B cell (primary cell): ENCODE results near the gene ANKRD10. TPM values are rescaled to one million over a fixed set of nuclear protein-coding genes. Genes with fewer than 3 reads are reported as not detected.
"Not testable (repeated sequence)": the region's sequence is repeated elsewhere in the genome, so short reads cannot be mapped to it uniquely, and the experiment has no call there.

Experiments
- ATAC-seq: fragments of 200-7000 bp; cut with Tn5 transposase; one replicate; pipeline ENCODE4 v1.10.0; 2021; ENCODE audit warnings: low read depth, mild to moderate bottlenecking, moderate number of reproducible peaks, moderate library complexity
- CTCF ChIA-PET: fragments of 350-600 bp; sonication (Branson Sonifier 250); formaldehyde crosslinking; loops from one replicate; lab custom pipeline; 2021; ENCODE audit warnings: antibody characterized with exemption, inconsistent platforms; lab: Charles Lee
- POLR2A ChIA-PET: fragments of 350-600 bp; sonication (Branson Sonifier 250); formaldehyde crosslinking; loops from one replicate; lab custom pipeline; 2021; ENCODE audit warnings: antibody characterized with exemption; lab: Charles Lee
- DNase-seq: peaks from one replicate; pipeline ENCODE4 v3.0.0; 2013
- H2AFZ ChIP-seq: 2 replicates; pipeline ENCODE4 v1.6.1; 2012; ENCODE audit warnings: mild to moderate bottlenecking, low read depth, low read length; ENCODE audit not compliant: insufficient read depth, poor library complexity, severe bottlenecking
- H3K27ac ChIP-seq, 2 donors: 1 replicate in 1 of 2; 2 replicates in 1 of 2; pipeline ENCODE4 v1.5.1; 2012 to 2013; ENCODE audit warnings: low read length in 2 of 2, mild to moderate bottlenecking in 2 of 2, moderate library complexity in 1 of 2
- H3K27me3 ChIP-seq, 4 experiments: fragments of 200-600 bp in 1 of 4; sonication (generic) in 1 of 4; replicated peaks in 1 of 4; 1 replicate in 2 of 4; 2 replicates in 2 of 4; pipeline versions ENCODE4 v1.6.1 to v1.7.0; 2013 to 2016; ENCODE audit warnings: low read length in 3 of 4, mild to moderate bottlenecking in 2 of 4, mixed read lengths in 1 of 4, moderate library complexity in 1 of 4; ENCODE audit not compliant: insufficient read depth in 4 of 4, control insufficient read depth in 3 of 4; ENCODE audit errors: control extremely low read depth in 1 of 4
- H3K36me3 ChIP-seq, 2 experiments: replicated peaks in 1 of 2; 1 replicate in 1 of 2; 2 replicates in 1 of 2; pipeline versions ENCODE4 v1.6.1 to v1.7.1; 2013; ENCODE audit warnings: low read length in 1 of 2; ENCODE audit not compliant: insufficient read depth in 2 of 2, control insufficient read depth in 1 of 2; ENCODE audit errors: control extremely low read depth in 1 of 2, extremely low read depth in 1 of 2
- H3K4me1 ChIP-seq, 2 donors: fragments of 200-600 bp in 1 of 2; sonication (generic) in 1 of 2; 1 replicate in 1 of 2; 2 replicates in 1 of 2; pipeline versions ENCODE4 v1.5.1 to v1.6.1; 2013 to 2017; ENCODE audit warnings: low read length in 2 of 2; ENCODE audit not compliant: control insufficient read depth in 2 of 2, insufficient read depth in 2 of 2
- H3K4me2 ChIP-seq: replicated peaks from 2 replicates; pipeline ENCODE3; 2012; ENCODE audit warnings: mild to moderate bottlenecking, low read depth, low read length; ENCODE audit not compliant: poor library complexity, severe bottlenecking
- H3K4me3 ChIP-seq, 5 experiments: fragments of 200-600 bp in 1 of 5; sonication (generic) in 1 of 5; 1 replicate in 3 of 5; 2 replicates in 2 of 5; pipeline versions ENCODE4 v1.5.1 to v1.7.0; 2011 to 2016; ENCODE audit warnings: low read length in 4 of 5, mild to moderate bottlenecking in 4 of 5, low read depth in 2 of 5, control low read depth in 1 of 5, moderate library complexity in 1 of 5; ENCODE audit not compliant: insufficient read depth in 1 of 5; ENCODE audit errors: control extremely low read depth in 1 of 5, extremely low read depth in 1 of 5
- H3K79me2 ChIP-seq: fragments of 200-600 bp; sonication (generic); one replicate; pipeline ENCODE4 v1.6.0; 2016; ENCODE audit warnings: low read length; ENCODE audit not compliant: control insufficient read depth, insufficient read depth
- H3K9ac ChIP-seq: fragments of 200-600 bp; sonication (generic); 2 replicates; pipeline ENCODE4 v1.6.1; 2017; ENCODE audit warnings: mild to moderate bottlenecking, low read length, moderate library complexity
- H3K9me3 ChIP-seq, 3 donors: one replicate each; pipeline versions ENCODE4 v1.6.1 to v1.7.1; 2013; ENCODE audit warnings: low read length in 2 of 3; ENCODE audit not compliant: control insufficient read depth in 2 of 3, insufficient read depth in 1 of 3; ENCODE audit errors: control extremely low read depth in 1 of 3
- H4K20me1 ChIP-seq: 2 replicates; pipeline ENCODE4 v1.6.0; 2012; ENCODE audit warnings: mild to moderate bottlenecking, low read length; ENCODE audit not compliant: insufficient read depth, control insufficient read depth, poor library complexity, severe bottlenecking
- H3K27ac Mint-ChIP-seq: one replicate; pipeline ENCODE4 v1.8.0; 2021; ENCODE audit warnings: mixed read lengths
- H3K27me3 Mint-ChIP-seq: one replicate; pipeline ENCODE4 v1.8.0; 2021; ENCODE audit warnings: mixed read lengths
- H3K4me1 Mint-ChIP-seq: one replicate; pipeline ENCODE4 v1.8.0; 2021; ENCODE audit warnings: mixed read lengths
- H3K4me3 Mint-ChIP-seq: one replicate; pipeline ENCODE4 v1.8.0; 2021; ENCODE audit warnings: mixed read lengths
- H3K9me3 Mint-ChIP-seq: one replicate; pipeline ENCODE4 v1.8.0; 2022; ENCODE audit warnings: mixed read lengths; ENCODE audit not compliant: insufficient read depth
- CTCF ChIP-seq: fragments of 200-600 bp; IDR thresholded peaks from one replicate; pipeline ENCODE4 v1.8.0; 2022; ENCODE audit warnings: antibody characterized with exemption, mild to moderate bottlenecking
- EZH2 ChIP-seq: IDR thresholded peaks from 2 replicates; pipeline ENCODE4 v1.6.1; 2012; ENCODE audit warnings: borderline replicate concordance, low read depth, mild to moderate bottlenecking, moderate library complexity, low read length; ENCODE audit not compliant: insufficient read depth, poor library complexity, severe bottlenecking
- WGBS: methylation state at CpG from one replicate; pipeline ENCODE4 v1.1.5; 2013; ENCODE audit warnings: missing lambda C conversion rate; ENCODE audit not compliant: insufficient coverage; 5-methylcytosine and 5-hydroxymethylcytosine counted together
- intact Hi-C: fragments of 100-400 bp; cut with micrococcal nuclease; formaldehyde crosslinking; loops from one replicate; pipeline ENCODE4 v1.10.0; 2022
- polyA plus RNA-seq: library from polyadenylated mRNA; depleted of rRNA; stranded (reverse); fragments of >200 nt; gene quantifications from 2 replicates; pipeline ENCODE4 v1.2.3, GENCODE V29; 2012
- total RNA-seq, 2 donors: library from RNA; stranded (reverse); fragments of 120-200 nt in 1 of 2; gene quantifications; 1 replicate in 1 of 2; 2 replicates in 1 of 2; pipeline versions ENCODE4 v1.2.3 to v1.2.4, GENCODE V29; 2013 to 2022

Gene ANKRD10
- total and polyA plus RNA-seq, 2 donors (not counting 1 experiment from before 2014, with no cell fraction given) = 142 to 256 TPM

DNA sequence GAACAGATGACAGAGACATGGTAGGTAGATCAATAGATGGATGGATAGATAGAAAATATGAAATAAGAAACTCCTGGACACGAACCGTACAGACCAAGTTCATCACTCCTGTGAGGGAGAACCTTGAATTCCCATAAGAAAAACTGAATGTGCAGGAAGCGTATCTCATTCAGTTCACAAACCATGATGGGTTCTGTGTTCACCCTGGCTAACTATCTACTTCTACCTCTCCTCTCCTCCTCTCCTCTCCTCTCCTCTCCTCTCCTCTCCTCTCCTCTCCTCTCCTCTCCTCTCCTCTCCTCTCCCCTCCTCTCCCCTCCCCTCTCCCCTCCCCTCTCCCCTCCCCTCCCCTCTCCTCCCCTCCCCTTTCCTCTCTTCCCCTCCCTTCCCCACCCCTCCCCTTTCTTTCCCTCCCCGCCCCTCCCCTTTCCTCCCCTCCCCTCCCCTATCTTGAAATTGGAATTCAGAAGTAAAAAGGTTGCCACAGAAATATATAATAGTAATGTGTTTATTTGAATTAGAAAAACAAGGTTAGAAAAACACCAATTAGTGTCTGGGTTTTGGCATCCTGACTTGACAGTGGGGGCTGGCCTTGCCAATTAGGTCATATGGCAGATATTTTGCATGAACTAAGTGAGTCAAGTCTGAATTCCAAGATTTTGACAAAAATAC lies 75.9 kb downstream of the ANKRD10 start:
- Histone ChIP-seq H3K4me3 (no peak overlapping the region), H4K20me1 (no peaks in the 10 kb centered on the region), H3K9me3 (no peaks in the 10 kb centered on the region), H3K27me3 (peaks cover 0 to 5% (median 2%) of the 10 kb centered on the region in 4 experiments), H3K4me2 (no peak overlapping the region), H3K9ac (no peak overlapping the region), H3K79me2 (no peaks in the 10 kb centered on the region), H3K27ac (no peak overlapping the region), H2AFZ (no peak overlapping the region), H3K4me1 (no peaks in the 10 kb centered on the region), H3K36me3 (no peaks in the 10 kb centered on the region)
- DNase-seq (no peak), ATAC-seq (no peak)
- Mint-ChIP-seq H3K4me3 (no peak overlapping the region), H3K9me3 (no peaks in the 10 kb centered on the region), H3K27me3 (peaks cover 29% of the 10 kb centered on the region), H3K4me1 (no peaks in the 10 kb centered on the region), H3K27ac (no peak overlapping the region)
- POLR2A ChIA-PET = no interaction called here
- CTCF ChIA-PET = no interaction called here
- no peak for TF ChIP-seq CTCF
- TF ChIP-seq EZH2 = no peak
- intact Hi-C loops = no loop called here
- WGBS = 86% methylated on average over 3 of the region's 4 CpGs

DNA sequence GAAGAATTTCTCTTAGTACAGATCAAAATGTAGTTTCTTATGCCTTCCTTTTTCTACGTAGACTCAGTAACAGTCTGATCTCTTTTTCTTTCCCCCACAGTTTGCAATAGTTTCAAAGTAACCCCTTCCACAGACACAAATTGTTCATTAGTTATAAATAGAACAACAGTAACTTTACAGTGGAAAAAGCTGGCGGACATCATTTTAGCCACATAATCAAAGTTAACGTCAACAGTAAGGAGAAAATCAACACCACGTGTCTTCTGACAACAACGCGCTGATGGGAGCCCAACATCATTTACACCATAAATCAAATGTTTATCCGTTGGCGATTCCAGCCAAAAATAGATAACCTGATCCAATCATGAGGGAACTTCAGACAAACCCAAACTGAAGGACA lies 76.8 kb downstream of the ANKRD10 start:
- H3K4me3 Mint-ChIP-seq = no peak overlapping the region
- Histone ChIP-seq H3K9ac (no peak overlapping the region), H3K27ac (no peak overlapping the region), H3K27me3 (peaks cover 0 to 5% (median 2%) of the 10 kb centered on the region in 4 experiments), H3K4me2 (no peak overlapping the region), H3K36me3 (no peaks in the 10 kb centered on the region), H3K9me3 (no peaks in the 10 kb centered on the region), H2AFZ (no peak overlapping the region), H3K79me2 (no peaks in the 10 kb centered on the region), H3K4me1 (no peaks in the 10 kb centered on the region), H4K20me1 (no peaks in the 10 kb centered on the region), H3K4me3 (no peak overlapping the region)
- intact Hi-C loops = no loop called here
- no peak for TF ChIP-seq EZH2
- TF ChIP-seq CTCF = no peak
- H3K27me3 Mint-ChIP-seq = peaks cover 33% of the 10 kb centered on the region
- DNase-seq (no peak), ATAC-seq (no peak)
- CTCF ChIA-PET = no interaction called here
- no peaks in the 10 kb centered on the region for H3K4me1 Mint-ChIP-seq
- no peak overlapping the region for H3K27ac Mint-ChIP-seq
- POLR2A ChIA-PET = no interaction called here
- 93% methylated on average over 6 of the region's 8 CpGs for WGBS
- no peaks in the 10 kb centered on the region for H3K9me3 Mint-ChIP-seq

DNA sequence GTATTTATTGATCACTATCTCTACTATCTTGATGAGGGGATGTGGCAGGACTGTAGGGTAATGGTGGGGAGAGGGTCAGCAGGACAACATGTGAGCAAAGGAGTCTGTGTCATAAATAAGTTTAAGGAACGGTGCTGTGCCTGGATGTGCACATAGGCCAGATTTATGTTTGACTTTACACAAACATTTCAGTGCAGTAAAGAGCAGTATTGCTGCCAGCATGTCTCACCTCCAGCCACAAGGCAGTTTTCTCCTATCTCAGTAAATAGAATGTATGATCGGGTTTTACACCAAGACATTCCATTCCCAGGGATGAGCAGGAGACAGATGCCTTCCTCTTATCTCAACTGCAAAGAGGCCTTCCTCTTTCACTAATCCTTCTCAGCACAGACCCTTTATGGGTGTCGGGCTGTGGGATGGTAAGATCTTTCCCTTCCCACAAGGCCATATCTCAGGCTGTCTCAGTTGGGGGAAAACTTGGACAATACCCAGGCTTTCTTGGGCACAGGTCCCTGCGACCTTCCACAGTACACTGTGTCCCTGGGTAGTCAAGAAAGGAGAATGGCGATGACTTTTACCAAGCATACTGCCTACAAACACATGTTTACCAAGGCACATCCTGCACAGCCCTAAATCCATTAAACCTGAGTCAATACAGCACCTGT lies 77.3 kb downstream of the ANKRD10 start:
- H3K4me2 ChIP-seq, H3K9me3 Mint-ChIP-seq, intact Hi-C loops, H3K4me3 ChIP-seq, H3K4me1 Mint-ChIP-seq, H3K79me2 ChIP-seq, H3K9me3 ChIP-seq, H4K20me1 ChIP-seq, H3K27me3 ChIP-seq, H3K4me1 ChIP-seq, H3K27ac Mint-ChIP-seq, H3K9ac ChIP-seq, DNase-seq, POLR2A ChIA-PET, H2AFZ ChIP-seq, H3K36me3 ChIP-seq, ATAC-seq, H3K27ac ChIP-seq, H3K4me3 Mint-ChIP-seq, CTCF ChIA-PET: not testable (repeated sequence)
- H3K27me3 Mint-ChIP-seq = peaks cover 34% of the 10 kb centered on the region
- WGBS = 80% methylated on average over 2 of the region's 5 CpGs
